ENCODE measurements around the gene RTEL1.

DNA sequence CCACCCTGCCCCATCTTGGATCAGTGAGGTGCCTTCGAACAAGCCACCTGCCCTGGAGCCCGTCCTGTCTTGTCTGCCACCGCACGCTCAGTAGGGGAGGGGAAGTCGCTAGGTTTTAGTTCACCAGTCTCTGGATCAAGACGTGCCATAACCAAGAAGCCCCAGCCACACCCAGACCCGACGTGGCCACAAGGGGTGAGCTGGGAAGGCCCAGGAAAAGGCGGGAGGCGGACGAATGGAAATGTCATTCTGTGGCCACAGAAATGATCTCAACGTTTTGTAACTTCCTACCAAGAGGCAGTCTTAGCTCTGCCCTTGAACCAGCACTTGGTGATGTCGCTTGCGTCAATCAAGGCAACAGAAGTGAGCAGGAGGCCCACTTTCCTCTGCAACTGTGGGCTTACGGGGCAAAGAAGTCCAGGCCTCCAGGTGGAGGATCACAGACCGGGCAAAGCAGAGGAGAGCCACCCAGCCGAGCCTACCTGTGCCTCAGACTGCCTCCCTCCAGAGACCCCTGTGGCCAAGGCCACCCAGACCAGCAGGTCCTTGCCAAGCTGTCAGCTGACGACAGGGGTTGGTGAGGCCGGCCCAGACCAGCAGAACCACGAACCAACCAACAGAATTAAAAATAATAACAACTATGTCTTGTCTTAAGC lies 45.7 kb upstream of the RTEL1 start:
- TF ChIP-seq CTCF (IDR thresholded peaks at IDR 0.05): no peak
- TF ChIP-seq POLR2A (IDR thresholded peaks at IDR 0.05): no peak
- TF ChIP-seq EP300 (IDR thresholded peaks at IDR 0.05): no peak

Measured in tibial nerve (tissue), 4 donors.